ENCODE data around the gene GPC1. TPM values are rescaled to one million over a fixed set of nuclear protein-coding genes. Genes with fewer than 3 reads are reported as not detected.

The GPC1 gene
- total RNA-seq, 1 experiment from 2014 or later: 38.9 TPM

- CTCF ChIA-PET: interaction anchor here (0.5 to 2.7 kb wide), 8 partner anchors 9 to 379 kb away, joined by 3 to 22 read pairs (median 4); no protein-coding TSS in a partner anchor
- intact Hi-C loops (cut with micrococcal nuclease): no loop called here
- H3K4me3 Mint-ChIP-seq (ENCODE audit: unreplicated experiment): no peak overlapping the region
- POLR2A ChIA-PET: no interaction called here
- TF ChIP-seq CTCF (IDR thresholded peaks at IDR 0.05; ENCODE audit: unreplicated experiment): no peak
- H3K4me1 Mint-ChIP-seq (ENCODE audit: insufficient read depth, unreplicated experiment): peaks cover 6% of the 10 kb centered on the region
- H3K27me3 Mint-ChIP-seq (ENCODE audit: insufficient read depth, unreplicated experiment): no peaks in the 10 kb centered on the region
- H3K9me3 Mint-ChIP-seq (ENCODE audit: unreplicated experiment): no peaks in the 10 kb centered on the region
- BruUV-seq (replicated peaks): no TSS peak
- H3K36me3 Mint-ChIP-seq (ENCODE audit: insufficient read depth, unreplicated experiment): no peaks in the 10 kb centered on the region
- DNase-seq (ENCODE audit: unreplicated experiment): no peak
- H3K27ac Mint-ChIP-seq (ENCODE audit: low read depth, unreplicated experiment): no peak overlapping the region
Measured at GRCh38 chr2:240440251-240440650, 4.8 kb downstream of the GPC1 start.

- CTCF ChIA-PET: interaction anchor here (0.6 to 2.7 kb wide), 4 partner anchors 64 to 212 kb away, joined by 3 to 22 read pairs (median 12); no protein-coding TSS in a partner anchor
- no TSS peak for BruUV-seq (replicated peaks)
Measured at GRCh38 chr2:240440704-240441320, 5.3 kb downstream of the GPC1 start.

GRCh38 chr2:240441326-240441992, 6.0 kb downstream of the GPC1 start:
- Mint-ChIP-seq H3K27me3 (ENCODE audit: insufficient read depth, unreplicated experiment) (no peaks in the 10 kb centered on the region), H3K27ac (ENCODE audit: low read depth, unreplicated experiment) (peak overlapping the region; percentile 27), H3K9me3 (ENCODE audit: unreplicated experiment) (no peaks in the 10 kb centered on the region), H3K36me3 (ENCODE audit: insufficient read depth, unreplicated experiment) (peaks cover 2% of the 10 kb centered on the region), H3K4me3 (ENCODE audit: unreplicated experiment) (no peak overlapping the region), H3K4me1 (ENCODE audit: insufficient read depth, unreplicated experiment) (peaks cover 6% of the 10 kb centered on the region)
- no peak for DNase-seq (ENCODE audit: unreplicated experiment)
- ChIA-PET CTCF (interaction anchor here (0.7 to 2.7 kb wide), 3 partner anchors 72 to 291 kb away, joined by 4 to 20 read pairs (median 4); no protein-coding TSS in a partner anchor), POLR2A (no interaction called here)
- no TSS peak for BruUV-seq (replicated peaks)
- no peak for TF ChIP-seq CTCF (IDR thresholded peaks at IDR 0.05; ENCODE audit: unreplicated experiment)
- intact Hi-C loops (cut with micrococcal nuclease): no loop called here

More at GRCh38 chr2:240440704-240441320, 5.3 kb downstream of the GPC1 start:
- H3K27ac Mint-ChIP-seq (ENCODE audit: low read depth, unreplicated experiment): peak overlapping the region; percentile 27
- H3K4me1 Mint-ChIP-seq (ENCODE audit: insufficient read depth, unreplicated experiment): peaks cover 6% of the 10 kb centered on the region
- intact Hi-C loops (cut with micrococcal nuclease): no loop called here
- DNase-seq (ENCODE audit: unreplicated experiment): no peak
- no peak for TF ChIP-seq CTCF (IDR thresholded peaks at IDR 0.05; ENCODE audit: unreplicated experiment)
- H3K4me3 Mint-ChIP-seq (ENCODE audit: unreplicated experiment): no peak overlapping the region
- no peaks in the 10 kb centered on the region for H3K27me3 Mint-ChIP-seq (ENCODE audit: insufficient read depth, unreplicated experiment)
- POLR2A ChIA-PET: no interaction called here
- H3K9me3 Mint-ChIP-seq (ENCODE audit: unreplicated experiment): no peaks in the 10 kb centered on the region
- H3K36me3 Mint-ChIP-seq (ENCODE audit: insufficient read depth, unreplicated experiment): no peaks in the 10 kb centered on the region

GRCh38 chr2:240441993-240442411, 6.5 kb downstream of the GPC1 start:
- no peak for DNase-seq (ENCODE audit: unreplicated experiment)
- intact Hi-C loops (cut with micrococcal nuclease): no loop called here
- H3K9me3 Mint-ChIP-seq (ENCODE audit: unreplicated experiment): no peaks in the 10 kb centered on the region
- H3K36me3 Mint-ChIP-seq (ENCODE audit: insufficient read depth, unreplicated experiment): peaks cover 6% of the 10 kb centered on the region
- BruUV-seq (replicated peaks): no TSS peak
- POLR2A ChIA-PET: interaction anchor here (0.8 kb wide), 1 partner anchor 209 kb away, joined by 4 read pairs; no protein-coding TSS in a partner anchor
- TF ChIP-seq CTCF (IDR thresholded peaks at IDR 0.05; ENCODE audit: unreplicated experiment): no peak
- CTCF ChIA-PET: interaction anchor here (0.6 to 2.7 kb wide), 4 partner anchors 72 to 292 kb away, joined by 3 to 20 read pairs (median 4); no protein-coding TSS in a partner anchor
- no peak overlapping the region for H3K27ac Mint-ChIP-seq (ENCODE audit: low read depth, unreplicated experiment)
- H3K27me3 Mint-ChIP-seq (ENCODE audit: insufficient read depth, unreplicated experiment): no peaks in the 10 kb centered on the region
- no peak overlapping the region for H3K4me3 Mint-ChIP-seq (ENCODE audit: unreplicated experiment)
- peaks cover 6% of the 10 kb centered on the region for H3K4me1 Mint-ChIP-seq (ENCODE audit: insufficient read depth, unreplicated experiment)

All from MCF 10A (cell line).